ENCODE measurements around the gene SAP30BP.
A peak's percentile ranks its signal among the peaks of the same experiment; 100 is the strongest.

SAP30BP gene

GRCh38 chr17:75691801-75692626 is 24.9 kb downstream of the SAP30BP start:
- DNase-seq = no peak

- no peak for DNase-seq
Observed at GRCh38 chr17:75692976-75693375, 25.8 kb downstream of the SAP30BP start.

- no peak for DNase-seq
Observed at GRCh38 chr17:75693500-75694481, 26.7 kb downstream of the SAP30BP start.

GRCh38 chr17:75694536-75694935 is 27.4 kb downstream of the SAP30BP start:
- DNase-seq = no peak

GRCh38 chr17:75695141-75695829 is 28.1 kb downstream of the SAP30BP start:
- no peak for DNase-seq

GRCh38 chr17:75695830-75696271 is 28.7 kb downstream of the SAP30BP start:
- no peak for DNase-seq

- no peak for DNase-seq
Observed at GRCh38 chr17:75697651-75698291, 30.6 kb downstream of the SAP30BP start.

- no peak for DNase-seq
Observed at GRCh38 chr17:75698659-75699058, 31.5 kb downstream of the SAP30BP start.

GRCh38 chr17:75701288-75701687 is 34.1 kb downstream of the SAP30BP start:
- DNase-seq = no peak

GRCh38 chr17:75703191-75703590 is 36.1 kb downstream of the SAP30BP start:
- DNase-seq = no peak

GRCh38 chr17:75703591-75703990 is 36.5 kb downstream of the SAP30BP start:
- no peak for DNase-seq

- DNase-seq = no peak
Observed at GRCh38 chr17:75704963-75705875, 38.1 kb downstream of the SAP30BP start.

GRCh38 chr17:75706042-75706728 is 39.0 kb downstream of the SAP30BP start:
- no peak for DNase-seq

GRCh38 chr17:75707079-75707571 is 40.0 kb downstream of the SAP30BP start:
- DNase-seq = no peak

- no peak for DNase-seq
Observed at GRCh38 chr17:75712446-75712845, 45.3 kb downstream of the SAP30BP start.

- no peak for DNase-seq
Observed at GRCh38 chr17:75719732-75720131, 52.6 kb downstream of the SAP30BP start.

- DNase-seq = peak; percentile 14 to 67 (median 58)
Observed at GRCh38 chr17:75720656-75721462, 53.7 kb downstream of the SAP30BP start, which contains the start of gene ITGB4. Gene ITGB4 (plus strand): TSS chr17:75721459. CDS start chr17:75724704, 3,245 bp downstream.

- no peak for DNase-seq
Observed at GRCh38 chr17:75721463-75722011, 54.4 kb downstream of the SAP30BP start.

- DNase-seq = no peak
Observed at GRCh38 chr17:75722076-75722475, 54.9 kb downstream of the SAP30BP start.

Data from T-helper 2 cell (primary cell).